IMR-90 (cell line): ENCODE data around the gene RARRES1.

Source experiments
- CEBPB ChIP-seq: IDR thresholded peaks from 2 replicates; pipeline ENCODE4 v1.6.1; 2012; ENCODE audit warnings: low read depth, low read length, improper control_type of control experiment
- CHD1 ChIP-seq: IDR thresholded peaks from 2 replicates; pipeline ENCODE4 v1.6.1; 2012; ENCODE audit warnings: low read depth, low read length, improper control_type of control experiment
- FOS ChIP-seq: fragments of 150-350 bp; IDR thresholded peaks from 2 replicates; pipeline ENCODE4 v1.6.1; 2016; ENCODE audit warnings: low read depth, low read length
- MXI1 ChIP-seq: IDR thresholded peaks from 2 replicates; pipeline ENCODE4 v1.6.1; 2012; ENCODE audit warnings: low read depth, mild to moderate bottlenecking, low read length, moderate library complexity, borderline replicate concordance
- POLR2A ChIP-seq: IDR thresholded peaks from 2 replicates; pipeline ENCODE4 v1.6.1; 2012; ENCODE audit warnings: mild to moderate bottlenecking, low read depth, low read length
- SMC3 ChIP-seq: fragments of 150-350 bp; IDR thresholded peaks from 2 replicates; pipeline ENCODE4 v1.6.1; 2016; ENCODE audit warnings: low read depth, mild to moderate bottlenecking, antibody characterized with exemption, low read length, moderate library complexity
- TF ChIP-seq, protein P1 (sequence below): conservative IDR thresholded peaks from 2 replicates; pipeline ENCODE4 v1.5.1; 2012; ENCODE audit warnings: mild to moderate bottlenecking, low read depth, low read length, improper control_type of control experiment
- TF ChIP-seq, protein P2 (sequence below): fragments of 150-350 bp; IDR thresholded peaks from 2 replicates; pipeline ENCODE4 v1.6.1; 2017; ENCODE audit warnings: mild to moderate bottlenecking, antibody characterized with exemption, low read length, low read depth

DNA sequence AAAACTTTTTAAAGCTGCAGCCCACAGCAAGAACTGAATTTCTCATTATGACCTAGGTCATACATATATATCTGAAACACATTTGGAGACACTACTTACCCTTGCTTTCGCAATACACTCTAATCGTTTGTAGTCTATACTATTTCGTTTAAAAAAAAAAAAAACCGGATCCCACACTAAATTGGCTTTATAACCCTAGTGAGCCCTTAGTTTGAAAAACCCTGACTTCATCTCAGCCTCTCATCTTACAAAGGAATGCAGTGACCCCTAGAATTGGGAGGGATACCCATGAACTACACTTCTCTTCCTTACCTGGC, 4.2 kb downstream of the RARRES1 start:
- TF ChIP-seq POLR2A: no peak
- no peak for TF ChIP-seq CHD1
- TF ChIP-seq, protein P1, sequence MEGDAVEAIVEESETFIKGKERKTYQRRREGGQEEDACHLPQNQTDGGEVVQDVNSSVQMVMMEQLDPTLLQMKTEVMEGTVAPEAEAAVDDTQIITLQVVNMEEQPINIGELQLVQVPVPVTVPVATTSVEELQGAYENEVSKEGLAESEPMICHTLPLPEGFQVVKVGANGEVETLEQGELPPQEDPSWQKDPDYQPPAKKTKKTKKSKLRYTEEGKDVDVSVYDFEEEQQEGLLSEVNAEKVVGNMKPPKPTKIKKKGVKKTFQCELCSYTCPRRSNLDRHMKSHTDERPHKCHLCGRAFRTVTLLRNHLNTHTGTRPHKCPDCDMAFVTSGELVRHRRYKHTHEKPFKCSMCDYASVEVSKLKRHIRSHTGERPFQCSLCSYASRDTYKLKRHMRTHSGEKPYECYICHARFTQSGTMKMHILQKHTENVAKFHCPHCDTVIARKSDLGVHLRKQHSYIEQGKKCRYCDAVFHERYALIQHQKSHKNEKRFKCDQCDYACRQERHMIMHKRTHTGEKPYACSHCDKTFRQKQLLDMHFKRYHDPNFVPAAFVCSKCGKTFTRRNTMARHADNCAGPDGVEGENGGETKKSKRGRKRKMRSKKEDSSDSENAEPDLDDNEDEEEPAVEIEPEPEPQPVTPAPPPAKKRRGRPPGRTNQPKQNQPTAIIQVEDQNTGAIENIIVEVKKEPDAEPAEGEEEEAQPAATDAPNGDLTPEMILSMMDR: no peak
- TF ChIP-seq SMC3: no peak
- TF ChIP-seq CEBPB: peak; percentile 78
- no peak for TF ChIP-seq MXI1
- no peak for TF ChIP-seq FOS
- TF ChIP-seq, protein P2, sequence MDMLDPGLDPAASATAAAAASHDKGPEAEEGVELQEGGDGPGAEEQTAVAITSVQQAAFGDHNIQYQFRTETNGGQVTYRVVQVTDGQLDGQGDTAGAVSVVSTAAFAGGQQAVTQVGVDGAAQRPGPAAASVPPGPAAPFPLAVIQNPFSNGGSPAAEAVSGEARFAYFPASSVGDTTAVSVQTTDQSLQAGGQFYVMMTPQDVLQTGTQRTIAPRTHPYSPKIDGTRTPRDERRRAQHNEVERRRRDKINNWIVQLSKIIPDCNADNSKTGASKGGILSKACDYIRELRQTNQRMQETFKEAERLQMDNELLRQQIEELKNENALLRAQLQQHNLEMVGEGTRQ: no peak
